Lower lobe of right lung (tissue), 2 donors: ENCODE measurements around the gene DTNB. TPM values are rescaled to one million over a fixed set of nuclear protein-coding genes. Genes with fewer than 3 reads are reported as not detected.

Source experiments
- ATAC-seq, 2 donors: fragments of 200-7000 bp; cut with Tn5 transposase; one replicate each; pipeline ENCODE4 v1.9.1; 2020 to 2022; ENCODE audit warnings: mild to moderate bottlenecking in 2 of 2, moderate library complexity in 2 of 2
- DNase-seq: peaks from one replicate; pipeline ENCODE4 v3.0.0-alpha.2; 2020
- H3K27ac ChIP-seq: fragments of 200-600 bp; one replicate; pipeline ENCODE4 v1.8.0; 2022
- H3K27me3 ChIP-seq: fragments of 200-600 bp; one replicate; pipeline ENCODE4 v1.8.0; 2022; ENCODE audit warnings: low read depth
- H3K36me3 ChIP-seq: fragments of 200-600 bp; one replicate; pipeline ENCODE4 v1.8.0; 2022; ENCODE audit warnings: mild to moderate bottlenecking
- H3K4me1 ChIP-seq: fragments of 200-600 bp; one replicate; pipeline ENCODE4 v1.8.0; 2022
- H3K4me3 ChIP-seq: fragments of 200-600 bp; one replicate; pipeline ENCODE4 v1.8.0; 2022; ENCODE audit warnings: mild to moderate bottlenecking
- H3K9me3 ChIP-seq: fragments of 200-600 bp; one replicate; pipeline ENCODE4 v1.8.0; 2022
- intact Hi-C: fragments of 100-400 bp; cut with DNase I; formaldehyde crosslinking; loops from one replicate; pipeline ENCODE4 v1.11.0; 2022
- total RNA-seq: library from RNA; stranded (reverse); fragmentation: NEBNext Ultra II Directional; extraction: Animal tissue kit (Norgen Biotek cat#: 25700); gene quantifications from one replicate; pipeline ENCODE4 v1.2.1, GENCODE V29; 2021
- TF ChIP-seq, protein P1 (sequence below): fragments of 200-600 bp; IDR thresholded peaks from one replicate; pipeline ENCODE4 v1.8.0; 2022; ENCODE audit warnings: antibody characterized with exemption, mild to moderate bottlenecking
- donor health status: DM: no; HTN: yes; CAD: no; lungs with severe emphysema.

Gene DTNB
- total RNA-seq, 1 donor from 2014 or later: 32.9 TPM

DNA sequence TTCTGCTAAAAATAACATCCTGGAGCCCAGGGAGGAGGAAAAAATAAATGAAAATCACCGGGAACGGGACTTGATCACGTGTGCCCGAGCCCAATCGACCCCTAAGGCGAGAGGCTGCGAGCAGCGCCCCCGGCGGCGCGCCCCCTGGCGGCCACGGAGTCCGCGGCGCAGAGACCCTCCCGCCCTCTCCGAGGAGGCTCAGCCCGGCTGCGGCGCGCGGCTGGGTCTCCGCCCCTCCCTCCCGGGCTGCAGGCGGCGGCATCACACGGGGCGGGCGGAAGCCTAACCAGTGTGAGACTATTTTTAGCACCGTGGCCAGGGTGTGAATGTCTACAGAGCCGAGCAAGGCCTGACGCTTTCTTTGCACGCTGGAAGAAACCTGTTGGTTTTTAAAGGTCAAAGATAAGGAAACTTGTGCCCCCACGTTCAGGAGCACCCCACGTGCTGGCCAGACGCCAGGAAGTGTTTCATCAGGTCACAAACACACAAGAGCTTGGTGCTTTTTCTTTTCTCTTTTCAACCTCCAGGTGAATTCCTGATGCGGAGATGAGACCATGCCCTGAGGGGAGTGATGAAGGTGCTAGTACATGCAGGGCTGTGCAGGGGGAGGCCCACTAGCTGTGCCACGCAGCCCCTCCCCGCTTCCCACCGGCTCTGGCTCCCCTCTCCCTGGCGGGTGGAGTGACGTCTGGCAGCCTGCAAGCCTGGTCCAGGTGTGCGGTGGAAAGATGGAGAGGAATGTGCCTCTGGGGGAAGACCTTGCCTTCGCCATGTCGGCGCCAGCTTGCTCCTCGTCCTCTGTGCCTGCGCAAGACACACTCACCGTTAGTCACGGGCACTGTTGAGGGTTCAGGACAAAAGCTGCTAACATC, 296.4 kb downstream of the DTNB start:
- H3K4me1 ChIP-seq: peaks cover 21% of the 10 kb centered on the region
- no peaks in the 10 kb centered on the region for H3K36me3 ChIP-seq
- H3K4me3 ChIP-seq: peak overlapping the region; percentile 38

DNA sequence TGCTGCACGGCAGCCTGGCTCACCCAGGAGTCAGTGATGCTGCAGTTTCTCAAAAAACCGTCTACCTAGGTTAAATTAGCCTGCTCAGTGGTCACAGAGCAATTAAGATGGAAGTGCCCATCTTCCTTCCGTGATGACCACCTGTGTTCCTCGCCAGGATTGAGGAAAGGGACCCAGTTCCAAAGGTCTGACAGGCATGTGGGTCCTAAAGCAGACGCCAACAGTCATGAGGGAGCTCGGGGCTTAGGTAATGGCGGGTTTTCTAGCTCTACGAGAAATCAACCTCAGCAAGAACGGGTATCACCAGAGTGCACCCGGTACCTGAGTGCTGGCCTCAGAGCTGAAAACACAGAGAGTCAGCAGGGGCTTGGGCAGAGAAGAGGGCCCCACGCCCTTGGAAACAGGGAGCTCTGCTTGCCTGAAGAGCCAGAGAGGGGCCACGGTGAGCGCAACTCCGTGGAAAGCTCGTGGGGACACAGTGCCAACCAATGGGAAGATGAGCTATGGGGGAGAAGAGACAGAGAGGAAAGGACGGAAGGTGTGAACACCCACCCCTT, 297.3 kb downstream of the DTNB start:
- ATAC-seq: no peak
- intact Hi-C loops: no loop called here

More for the DNA sequence above, 296.4 kb downstream of the DTNB start:
- no peak overlapping the region for H3K27ac ChIP-seq
- peak; percentile 89 for DNase-seq
- intact Hi-C loops: no loop called here
- H3K27me3 ChIP-seq: no peaks in the 10 kb centered on the region
- H3K9me3 ChIP-seq: no peaks in the 10 kb centered on the region
- ATAC-seq: peak; percentile 96 to 98
- TF ChIP-seq, protein P1, sequence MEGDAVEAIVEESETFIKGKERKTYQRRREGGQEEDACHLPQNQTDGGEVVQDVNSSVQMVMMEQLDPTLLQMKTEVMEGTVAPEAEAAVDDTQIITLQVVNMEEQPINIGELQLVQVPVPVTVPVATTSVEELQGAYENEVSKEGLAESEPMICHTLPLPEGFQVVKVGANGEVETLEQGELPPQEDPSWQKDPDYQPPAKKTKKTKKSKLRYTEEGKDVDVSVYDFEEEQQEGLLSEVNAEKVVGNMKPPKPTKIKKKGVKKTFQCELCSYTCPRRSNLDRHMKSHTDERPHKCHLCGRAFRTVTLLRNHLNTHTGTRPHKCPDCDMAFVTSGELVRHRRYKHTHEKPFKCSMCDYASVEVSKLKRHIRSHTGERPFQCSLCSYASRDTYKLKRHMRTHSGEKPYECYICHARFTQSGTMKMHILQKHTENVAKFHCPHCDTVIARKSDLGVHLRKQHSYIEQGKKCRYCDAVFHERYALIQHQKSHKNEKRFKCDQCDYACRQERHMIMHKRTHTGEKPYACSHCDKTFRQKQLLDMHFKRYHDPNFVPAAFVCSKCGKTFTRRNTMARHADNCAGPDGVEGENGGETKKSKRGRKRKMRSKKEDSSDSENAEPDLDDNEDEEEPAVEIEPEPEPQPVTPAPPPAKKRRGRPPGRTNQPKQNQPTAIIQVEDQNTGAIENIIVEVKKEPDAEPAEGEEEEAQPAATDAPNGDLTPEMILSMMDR: peak; percentile 96

DNA sequence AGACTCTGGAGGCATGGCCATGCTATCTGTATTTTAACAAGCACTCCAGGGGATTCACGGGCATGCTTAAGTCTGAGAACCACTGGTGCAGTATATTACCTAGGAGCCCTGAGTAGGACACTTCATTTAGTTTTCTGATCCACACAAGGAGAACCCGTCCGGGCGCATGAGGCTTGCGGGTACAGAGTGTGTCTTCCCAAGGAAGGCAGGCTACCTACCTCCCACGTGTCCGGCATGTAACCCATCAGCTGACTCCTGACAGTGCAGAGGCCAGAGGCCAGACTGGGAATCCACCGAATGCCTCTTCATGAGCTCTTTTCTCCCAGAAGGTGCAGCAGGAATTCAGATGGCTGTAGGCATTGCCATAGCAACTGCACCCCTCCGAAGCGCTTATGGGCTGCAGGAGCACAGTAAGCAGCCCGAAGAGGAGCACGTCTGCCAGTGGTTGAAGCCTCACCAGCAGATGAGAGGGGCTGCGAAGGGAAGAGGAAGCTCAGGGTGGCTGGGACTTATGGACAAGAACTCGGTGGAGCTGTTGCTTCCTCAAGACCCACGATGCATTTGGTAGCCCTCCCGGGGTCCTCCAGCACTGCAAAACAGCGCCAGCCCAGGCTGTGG, 297.9 kb downstream of the DTNB start:
- H3K9me3 ChIP-seq: no peaks in the 10 kb centered on the region
- TF ChIP-seq, protein P1: no peak
- no peak for ATAC-seq
- no peaks in the 10 kb centered on the region for H3K36me3 ChIP-seq
- no peak overlapping the region for H3K4me3 ChIP-seq
- H3K27me3 ChIP-seq: no peaks in the 10 kb centered on the region
- DNase-seq: no peak
- H3K27ac ChIP-seq: no peak overlapping the region
- peaks cover 21% of the 10 kb centered on the region for H3K4me1 ChIP-seq
- intact Hi-C loops: no loop called here

More for the DNA sequence above, 297.3 kb downstream of the DTNB start:
- DNase-seq: no peak
- H3K9me3 ChIP-seq: no peaks in the 10 kb centered on the region
- H3K27ac ChIP-seq: no peak overlapping the region
- peaks cover 21% of the 10 kb centered on the region for H3K4me1 ChIP-seq
- no peaks in the 10 kb centered on the region for H3K27me3 ChIP-seq
- H3K36me3 ChIP-seq: no peaks in the 10 kb centered on the region
- peak overlapping the region; percentile 38 for H3K4me3 ChIP-seq
- TF ChIP-seq, protein P1: no peak

DNA sequence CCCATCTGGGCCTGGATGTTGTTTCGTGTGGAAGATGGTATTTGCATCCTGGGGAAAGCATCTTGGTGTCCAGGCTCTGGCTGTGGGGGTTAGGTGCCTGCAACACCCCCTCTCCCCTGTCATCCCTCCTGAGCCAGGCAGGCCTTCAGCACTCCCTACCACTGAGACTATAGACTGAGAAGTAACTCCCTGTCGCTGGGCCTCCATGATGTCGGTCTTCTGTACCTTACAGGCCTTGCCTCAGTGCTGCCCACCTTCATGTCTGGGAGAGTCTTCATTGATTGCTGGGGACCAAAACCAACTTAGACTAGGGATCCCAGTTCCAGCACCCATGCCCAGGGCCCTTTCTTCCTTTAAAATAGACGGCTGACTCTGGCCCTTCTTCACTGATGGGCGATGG, 298.6 kb downstream of the DTNB start:
- H3K27me3 ChIP-seq: no peaks in the 10 kb centered on the region
- TF ChIP-seq, protein P1: no peak
- DNase-seq (no peak), ATAC-seq (no peak)
- H3K9me3 ChIP-seq: no peaks in the 10 kb centered on the region
- intact Hi-C loops: no loop called here
- H3K27ac ChIP-seq: no peak overlapping the region
- H3K4me1 ChIP-seq: peaks cover 21% of the 10 kb centered on the region
- H3K36me3 ChIP-seq: no peaks in the 10 kb centered on the region
- no peak overlapping the region for H3K4me3 ChIP-seq

DNA sequence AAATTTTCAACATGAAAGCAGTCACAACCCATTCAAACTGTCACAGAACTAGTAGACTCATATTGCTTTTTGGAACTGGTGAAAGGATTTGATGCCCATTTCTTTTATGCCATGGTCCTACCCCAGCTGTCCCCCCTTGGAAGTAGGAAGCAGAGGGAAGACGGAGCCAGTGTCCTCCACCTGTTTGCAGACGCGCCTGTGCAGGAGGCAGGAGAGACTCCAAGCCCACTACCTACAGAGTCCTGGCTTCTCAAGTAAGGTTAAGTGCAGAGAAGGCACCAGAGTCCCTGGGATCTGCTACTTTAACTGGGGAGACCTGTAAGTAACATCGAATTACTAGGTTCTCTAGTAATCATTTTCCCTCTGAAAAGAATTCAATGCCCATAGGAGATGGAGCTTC, 299.0 kb downstream of the DTNB start:
- H3K27ac ChIP-seq: no peak overlapping the region
- DNase-seq (no peak), ATAC-seq (no peak)
- intact Hi-C loops: no loop called here
- TF ChIP-seq, protein P1: no peak
- no peaks in the 10 kb centered on the region for H3K27me3 ChIP-seq
- H3K4me1 ChIP-seq: peaks cover 21% of the 10 kb centered on the region
- no peak overlapping the region for H3K4me3 ChIP-seq
- H3K9me3 ChIP-seq: no peaks in the 10 kb centered on the region
- no peaks in the 10 kb centered on the region for H3K36me3 ChIP-seq
